Measurements from ENCODE around the gene LIN7A.

The LIN7A gene

DNA sequence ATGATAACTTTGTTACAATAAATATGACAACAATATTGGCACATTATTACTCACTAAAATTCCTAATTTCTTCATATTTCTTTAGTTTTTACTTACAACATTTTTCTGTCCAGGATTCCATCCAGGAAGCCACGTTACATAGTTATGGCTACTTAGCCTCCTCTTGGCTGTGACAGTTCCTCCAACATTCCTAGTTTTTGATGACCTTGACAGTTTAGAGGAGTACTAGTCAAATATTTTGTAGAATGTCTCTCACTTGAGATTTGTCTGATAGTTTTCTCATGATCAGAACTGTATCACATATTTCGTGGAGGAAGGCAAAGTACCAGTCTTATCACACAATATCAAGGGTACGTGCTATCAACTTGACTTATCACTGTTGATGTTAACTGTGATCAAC lies 29.8 kb upstream of the LIN7A start:
- no peak overlapping the region for H3K4me3 ChIP-seq (ENCODE audit: insufficient read depth, low read length, poor library complexity, severe bottlenecking)
- no peaks in the 10 kb centered on the region for H3K27me3 ChIP-seq (ENCODE audit: low read length)
- H3K9me3 ChIP-seq (ENCODE audit: insufficient read depth, low read length): no peaks in the 10 kb centered on the region
- H4K20me1 ChIP-seq (ENCODE audit: low read depth, low read length): no peaks in the 10 kb centered on the region
- H3K9ac ChIP-seq (ENCODE audit: low read length): no peak overlapping the region
- H3K36me3 ChIP-seq (ENCODE audit: low read length): no peaks in the 10 kb centered on the region
- no peak overlapping the region for H3K27ac ChIP-seq (ENCODE audit: low read depth, low read length)
- no peak for TF ChIP-seq EZH2phosphoT487 (conservative IDR thresholded peaks at IDR 0.05; ENCODE audit: low read length)
- no peak for TF ChIP-seq CTCF (IDR thresholded peaks at IDR 0.05; ENCODE audit: insufficient read depth, low read length, poor library complexity, severe bottlenecking)
- no peaks in the 10 kb centered on the region for H3K79me2 ChIP-seq (ENCODE audit: insufficient read depth, low read length)
- no peaks in the 10 kb centered on the region for H3K9me2 ChIP-seq (replicated peaks; ENCODE audit: insufficient read depth, low read length)
- H3K4me2 ChIP-seq (ENCODE audit: low read depth, low read length, poor library complexity, severe bottlenecking): no peak overlapping the region
- no peak overlapping the region for H2AFZ ChIP-seq (ENCODE audit: low read depth, low read length, severe bottlenecking)
- H3F3A ChIP-seq (ENCODE audit: insufficient read depth): no peaks in the 10 kb centered on the region

DNA sequence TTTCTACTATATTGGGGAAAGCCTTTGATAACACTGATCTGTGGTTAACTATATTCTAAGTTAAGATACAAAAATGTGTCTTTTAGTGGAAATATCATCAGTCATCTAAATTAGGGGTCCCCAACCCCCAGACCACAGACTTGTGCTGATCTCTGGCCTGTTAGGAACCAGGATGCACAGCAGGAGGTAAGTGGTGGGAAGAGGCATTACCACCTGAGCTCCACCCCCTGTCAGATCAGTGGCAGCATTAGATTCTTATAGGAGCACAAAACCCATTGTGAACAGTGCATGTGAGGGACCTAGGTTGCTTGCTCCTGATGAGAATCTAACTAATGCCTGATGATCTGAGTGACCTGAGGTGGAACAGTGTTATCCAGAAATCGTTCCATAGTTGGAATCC lies 28.3 kb upstream of the LIN7A start:
- Histone ChIP-seq H3K9ac (ENCODE audit: low read length) (no peak overlapping the region), H3K9me2 (replicated peaks; ENCODE audit: insufficient read depth, low read length) (no peaks in the 10 kb centered on the region), H3K79me2 (ENCODE audit: insufficient read depth, low read length) (no peaks in the 10 kb centered on the region), H3K27me3 (ENCODE audit: low read length) (no peaks in the 10 kb centered on the region), H2AFZ (ENCODE audit: low read depth, low read length, severe bottlenecking) (no peak overlapping the region), H4K20me1 (ENCODE audit: low read depth, low read length) (no peaks in the 10 kb centered on the region), H3K4me3 (ENCODE audit: insufficient read depth, low read length, poor library complexity, severe bottlenecking) (no peak overlapping the region), H3K27ac (ENCODE audit: low read depth, low read length) (no peak overlapping the region), H3F3A (ENCODE audit: insufficient read depth) (no peaks in the 10 kb centered on the region), H3K4me2 (ENCODE audit: low read depth, low read length, poor library complexity, severe bottlenecking) (no peak overlapping the region), H3K36me3 (ENCODE audit: low read length) (no peaks in the 10 kb centered on the region), H3K9me3 (ENCODE audit: insufficient read depth, low read length) (no peaks in the 10 kb centered on the region)
- no peak for TF ChIP-seq CTCF (IDR thresholded peaks at IDR 0.05; ENCODE audit: insufficient read depth, low read length, poor library complexity, severe bottlenecking)
- no peak for TF ChIP-seq EZH2phosphoT487 (conservative IDR thresholded peaks at IDR 0.05; ENCODE audit: low read length)

DNA sequence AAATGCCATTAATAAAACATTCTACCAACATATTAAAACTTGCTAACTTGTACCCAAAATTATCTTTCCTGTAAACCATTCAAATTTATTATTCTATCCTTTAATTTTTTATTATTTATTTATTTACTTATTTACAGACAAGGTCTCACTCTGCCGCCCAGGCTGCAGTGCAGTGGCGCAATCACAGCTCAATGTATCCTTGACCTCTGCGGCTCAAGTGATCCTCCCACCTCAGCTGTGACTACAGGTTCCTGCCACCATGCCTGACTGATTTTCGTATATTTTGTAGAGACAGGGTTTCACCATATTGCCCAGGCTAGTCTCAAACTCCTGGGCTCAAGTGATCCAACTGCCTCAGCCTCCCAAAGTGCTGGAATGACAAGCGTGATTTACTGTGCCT lies 20.4 kb upstream of the LIN7A start:
- Histone ChIP-seq H4K20me1 (ENCODE audit: low read depth, low read length) (no peaks in the 10 kb centered on the region), H2AFZ (ENCODE audit: low read depth, low read length, severe bottlenecking) (no peak overlapping the region), H3F3A (ENCODE audit: insufficient read depth) (no peaks in the 10 kb centered on the region), H3K9me2 (replicated peaks; ENCODE audit: insufficient read depth, low read length) (no peaks in the 10 kb centered on the region), H3K27me3 (ENCODE audit: low read length) (no peaks in the 10 kb centered on the region), H3K4me2 (ENCODE audit: low read depth, low read length, poor library complexity, severe bottlenecking) (no peak overlapping the region), H3K4me3 (ENCODE audit: insufficient read depth, low read length, poor library complexity, severe bottlenecking) (no peak overlapping the region), H3K79me2 (ENCODE audit: insufficient read depth, low read length) (no peaks in the 10 kb centered on the region), H3K9ac (ENCODE audit: low read length) (no peak overlapping the region), H3K36me3 (ENCODE audit: low read length) (no peaks in the 10 kb centered on the region), H3K27ac (ENCODE audit: low read depth, low read length) (no peak overlapping the region), H3K9me3 (ENCODE audit: insufficient read depth, low read length) (no peaks in the 10 kb centered on the region)
- TF ChIP-seq CTCF (IDR thresholded peaks at IDR 0.05; ENCODE audit: insufficient read depth, low read length, poor library complexity, severe bottlenecking): no peak
- TF ChIP-seq EZH2phosphoT487 (conservative IDR thresholded peaks at IDR 0.05; ENCODE audit: low read length): no peak

All from SU-DHL-6 (cell line).